Measurements from ENCODE around the gene IL17C.

IL17C gene

GRCh38 chr16:88610909-88611812 is 27.2 kb upstream of the IL17C start:
- no peak for DNase-seq

GRCh38 chr16:88613293-88613692 is 25.1 kb upstream of the IL17C start:
- no peak for DNase-seq

- DNase-seq, result no peak
Observed at GRCh38 chr16:88613911-88614817, 24.2 kb upstream of the IL17C start.

- DNase-seq, result no peak
Observed at GRCh38 chr16:88614818-88615580, 23.4 kb upstream of the IL17C start.

- DNase-seq, result no peak
Observed at GRCh38 chr16:88616320-88616719, 22.1 kb upstream of the IL17C start.

GRCh38 chr16:88616736-88617135 is 21.6 kb upstream of the IL17C start:
- no peak for DNase-seq

- DNase-seq, result no peak
Observed at GRCh38 chr16:88617268-88618031, 20.9 kb upstream of the IL17C start.

- no peak for DNase-seq
Observed at GRCh38 chr16:88618182-88618955, 20.0 kb upstream of the IL17C start.

GRCh38 chr16:88618956-88619667 is 19.3 kb upstream of the IL17C start:
- DNase-seq, result no peak

GRCh38 chr16:88619859-88620815 is 18.2 kb upstream of the IL17C start:
- peak; percentile 77 for DNase-seq

- DNase-seq, result no peak
Observed at GRCh38 chr16:88622125-88622524, 16.2 kb upstream of the IL17C start.

GRCh38 chr16:88622866-88623265 is 15.5 kb upstream of the IL17C start:
- no peak for DNase-seq

- no peak for DNase-seq
Observed at GRCh38 chr16:88623858-88624257, 14.5 kb upstream of the IL17C start.

- DNase-seq, result no peak
Observed at GRCh38 chr16:88624481-88624880, 13.9 kb upstream of the IL17C start.

GRCh38 chr16:88624977-88625576 is 13.3 kb upstream of the IL17C start:
- DNase-seq, result no peak

GRCh38 chr16:88626646-88627045 is 11.7 kb upstream of the IL17C start:
- no peak for DNase-seq

- DNase-seq, result no peak
Observed at GRCh38 chr16:88627531-88628411, 10.6 kb upstream of the IL17C start.

GRCh38 chr16:88628512-88628974 is 9.8 kb upstream of the IL17C start:
- no peak for DNase-seq

Measured in activated gamma-delta T cell treated with Interleukin-2 at 50 U/mL for 16 hours (primary cell).